Stimulated activated CD4-positive, alpha-beta T cell treated with anti-CD3 and anti-CD28 coated beads, Interleukin-15, amount 100 ng/mL, for 24 hours (primary cell): Measurements from ENCODE around the gene SEC22B.
"Not testable (repeated sequence)": the region's sequence is repeated elsewhere in the genome, so short reads cannot be mapped to it uniquely, and the experiment has no call there.

Experiments
- DNase-seq: peaks from one replicate; pipeline ENCODE4 v3.0.0-alpha.2; 2020

The SEC22B gene

GRCh38 chr1:120112212-120112611 lies 64.1 kb downstream of the SEC22B start:
- DNase-seq, result not testable (repeated sequence)

DNA sequence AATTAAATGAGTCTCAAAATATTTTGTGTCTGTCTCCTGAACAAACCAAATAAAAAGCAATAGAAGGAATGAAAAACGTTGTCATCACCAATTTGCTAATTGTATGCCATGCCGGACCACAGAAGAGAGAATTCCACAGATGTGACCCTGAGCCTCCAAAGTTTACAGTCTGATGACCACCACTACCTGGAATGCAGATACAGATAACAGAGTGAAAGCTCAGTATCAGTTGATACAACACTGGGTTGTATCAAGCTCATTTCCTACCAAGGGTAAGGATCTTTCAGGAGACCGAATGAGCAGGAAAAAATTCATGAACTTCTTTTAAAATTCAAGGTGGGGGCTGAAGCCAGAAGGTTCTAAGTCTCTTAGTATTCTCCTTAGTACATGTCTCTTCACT lies 64.5 kb downstream of the SEC22B start:
- not testable (repeated sequence) for DNase-seq

DNA sequence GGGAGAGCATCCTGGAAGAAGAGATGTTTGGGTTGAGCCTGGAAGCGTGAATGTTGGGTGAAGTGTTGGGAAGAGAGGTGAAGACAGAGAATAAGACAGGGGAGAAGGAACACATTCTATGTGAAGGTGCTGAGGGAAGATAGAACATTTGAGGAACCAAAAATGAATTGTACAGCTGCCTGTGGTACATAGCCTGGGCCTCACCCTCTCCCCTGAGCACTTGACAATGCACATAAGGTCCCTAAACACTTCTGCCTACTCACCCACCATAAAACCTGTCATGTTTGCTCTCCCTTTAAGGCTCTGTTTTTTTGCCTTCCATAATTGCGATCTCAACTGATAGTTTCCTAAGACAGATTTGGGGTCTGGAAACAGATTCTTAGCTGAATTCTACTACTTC lies 65.3 kb downstream of the SEC22B start:
- DNase-seq, result not testable (repeated sequence)

DNA sequence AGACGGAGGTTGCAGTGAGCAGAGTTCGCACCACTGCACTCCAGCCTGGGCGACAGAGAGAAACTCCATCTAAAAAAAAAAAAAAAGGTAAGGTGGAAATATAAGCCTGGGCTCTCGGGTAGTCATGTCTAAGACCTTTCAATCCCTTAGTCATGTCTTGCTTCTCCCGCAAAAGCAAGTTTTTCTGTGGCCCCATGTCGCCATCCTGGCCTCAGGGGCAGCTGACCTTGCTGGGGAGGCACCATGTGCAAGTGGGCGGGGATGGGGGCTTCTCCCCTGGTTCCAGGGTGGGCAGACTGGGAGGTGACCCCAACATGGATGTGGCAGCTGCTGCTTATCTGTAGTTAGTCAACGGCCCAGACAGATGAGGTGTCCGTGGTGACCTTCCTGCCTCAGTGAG lies 66.7 kb downstream of the SEC22B start:
- not testable (repeated sequence) for DNase-seq

DNA sequence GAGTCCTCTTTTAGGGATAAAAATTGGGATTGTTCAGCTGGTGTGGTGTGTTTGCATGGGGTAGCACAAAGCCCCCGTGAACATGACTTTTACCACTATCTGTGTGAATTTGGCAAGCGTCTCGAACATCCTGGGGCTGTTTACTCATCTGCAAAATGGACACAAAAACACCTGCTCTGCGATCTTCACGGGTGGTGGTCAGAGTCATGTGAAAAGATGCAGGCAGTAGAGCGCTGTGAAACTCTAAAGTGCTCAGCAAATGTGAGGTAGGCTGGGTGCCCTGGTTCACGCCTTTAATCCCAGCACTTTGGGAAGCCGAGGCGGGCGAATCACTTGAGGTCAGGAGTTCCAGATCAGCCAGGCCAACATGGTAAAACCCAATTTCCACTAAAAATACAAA lies 67.1 kb downstream of the SEC22B start:
- DNase-seq, result not testable (repeated sequence)

DNA sequence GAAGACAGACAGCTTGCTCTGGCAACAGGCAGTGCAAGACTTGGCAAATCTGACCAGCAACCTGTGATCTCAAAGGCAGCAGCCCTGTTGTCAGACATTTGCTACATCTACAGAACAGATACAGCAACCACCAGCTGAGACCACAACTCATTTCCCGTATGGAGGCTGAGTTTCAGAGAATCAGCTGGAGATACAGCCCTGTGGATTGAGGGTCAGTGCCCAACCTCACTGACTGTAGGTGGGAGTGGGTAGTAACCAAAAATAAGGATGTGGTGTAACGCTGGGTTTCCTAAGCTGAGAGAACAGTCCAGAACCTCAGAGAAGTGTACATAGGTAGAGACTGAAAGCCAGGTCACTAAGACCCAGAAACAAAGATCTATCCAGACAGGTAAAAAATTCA lies 71.0 kb downstream of the SEC22B start:
- DNase-seq, result not testable (repeated sequence)

- DNase-seq, result not testable (repeated sequence)
Observed at GRCh38 chr1:120103768-120104167, 72.6 kb downstream of the SEC22B start.

GRCh38 chr1:120101593-120101992 lies 74.7 kb downstream of the SEC22B start:
- DNase-seq, result not testable (repeated sequence)
